ENCODE results near the gene MXI1. TPM values are rescaled to one million over a fixed set of nuclear protein-coding genes. Genes with fewer than 3 reads are reported as not detected.
A peak's percentile ranks its signal among the peaks of the same experiment; 100 is the strongest.

MXI1 gene
- total RNA-seq, 5 donors from 2014 or later (not counting 1 experiment from before 2014, with no cell fraction given), result 40.2 to 54.1 (median 44.4) TPM

DNA sequence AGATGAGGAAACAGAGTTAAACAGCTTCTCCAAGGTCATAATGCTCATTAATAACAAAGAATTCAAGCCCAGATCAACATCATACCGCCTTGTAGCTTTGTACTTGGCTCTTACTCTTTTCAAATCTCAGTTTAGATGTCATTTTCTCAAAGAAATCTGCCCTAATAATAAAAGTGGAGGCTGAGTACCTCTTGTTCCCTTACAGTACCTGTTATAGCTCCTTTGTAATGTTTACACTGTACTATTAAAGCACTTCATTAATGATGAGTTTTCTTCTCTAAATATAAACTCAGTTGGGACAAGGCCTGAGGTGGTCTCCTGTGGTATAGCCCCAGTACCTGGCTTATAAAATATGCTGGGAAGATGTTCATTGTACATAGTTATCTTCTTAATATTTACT, 89.6 kb downstream of the MXI1 start:
- Mint-ChIP-seq H3K4me3 (no peak overlapping the region), H3K36me3 (peaks cover 65% of the 10 kb centered on the region), H3K4me1 (peaks cover 40 to 41% (median 41%) of the 10 kb centered on the region in 3 donors), H3K9me3 (no peaks in the 10 kb centered on the region), H3K27ac (no peak overlapping the region), H3K27me3 (no peaks in the 10 kb centered on the region)
- ATAC-seq (replicated peaks in 1 of 4), result no peak
- peaks cover 6 to 8% of the 10 kb centered on the region in 2 experiments for H3K4me1 ChIP-seq (ENCODE audit: control insufficient read depth in 1 of 2, extremely low read depth in 1 of 2, insufficient read depth in 2 of 2, low read length in 2 of 2)
- peaks cover 0 to 89% of the 10 kb centered on the region in 2 donors for H3K36me3 ChIP-seq (ENCODE audit: control insufficient read depth in 2 of 2, extremely low read depth in 1 of 2, insufficient read depth in 1 of 2, low read length in 1 of 2)
- H3K9me3 ChIP-seq, result no peaks in the 10 kb centered on the region
- POLR2A ChIA-PET, result interaction anchor here in 1 of 2 donors (0.5 kb wide), 1 partner anchor 284 kb away, joined by 8 read pairs; no protein-coding TSS in a partner anchor
- DNase-seq, result no peak
- CTCF ChIA-PET, result interaction anchor here (0.5 to 2.3 kb wide), 10 partner anchors 8 to 1846 kb away, joined by 3 to 10 read pairs (median 4); partner anchors contain the start of gene SMNDC1 (in 2 of the 2)
- no peak overlapping the region for H3K4me3 ChIP-seq (ENCODE audit: control insufficient read depth in 1 of 2, extremely low read depth in 1 of 2, low read length in 1 of 2)
- no peaks in the 10 kb centered on the region for H3K27me3 ChIP-seq (replicated peaks in 1 of 2; ENCODE audit: control insufficient read depth in 2 of 2, extremely low read depth in 1 of 2, insufficient read depth in 2 of 2, low read length in 1 of 2)
- WGBS (ENCODE audit: insufficient coverage), result no CpG with 5 or more reads among the region's 1 CpG
- no peak overlapping the region for H3K27ac ChIP-seq (ENCODE audit: low read length)

GRCh38 chr10:110300486-110300986, 93.1 kb downstream of the MXI1 start:
- Mint-ChIP-seq H3K27me3 (no peaks in the 10 kb centered on the region), H3K27ac (peak overlapping the region; percentile 37 to 41), H3K4me3 (peak overlapping the region in 1 of 3 donors; percentile 14), H3K9me3 (no peaks in the 10 kb centered on the region), H3K36me3 (peaks cover 49% of the 10 kb centered on the region), H3K4me1 (peaks cover 59 to 70% (median 70%) of the 10 kb centered on the region in 3 donors)
- Histone ChIP-seq H3K4me3 (ENCODE audit: control insufficient read depth in 1 of 2, extremely low read depth in 1 of 2, low read length in 1 of 2) (no peak overlapping the region), H3K27me3 (replicated peaks in 1 of 2; ENCODE audit: control insufficient read depth in 2 of 2, extremely low read depth in 1 of 2, insufficient read depth in 2 of 2, low read length in 1 of 2) (no peaks in the 10 kb centered on the region), H3K9me3 (no peaks in the 10 kb centered on the region), H3K27ac (ENCODE audit: low read length) (no peak overlapping the region), H3K4me1 (ENCODE audit: control insufficient read depth in 1 of 2, extremely low read depth in 1 of 2, insufficient read depth in 2 of 2, low read length in 2 of 2) (peaks cover 13 to 32% of the 10 kb centered on the region in 2 experiments), H3K36me3 (ENCODE audit: control insufficient read depth in 2 of 2, extremely low read depth in 1 of 2, insufficient read depth in 1 of 2, low read length in 1 of 2) (peaks cover 0 to 75% of the 10 kb centered on the region in 2 donors)
- ChIA-PET POLR2A (interaction anchor here in 1 of 2 donors (0.7 kb wide), 1 partner anchor 32 kb away, joined by 3 read pairs; no protein-coding TSS in a partner anchor), CTCF (interaction anchor here in 1 of 2 donors (0.6 kb wide), 1 partner anchor 86 kb away, joined by 3 read pairs; no protein-coding TSS in a partner anchor)
- ATAC-seq (replicated peaks in 1 of 4) (no peak), DNase-seq (no peak)
- 75% methylated on average over 2 of the region's 5 CpGs for WGBS (ENCODE audit: insufficient coverage)

- CTCF ChIA-PET, result interaction anchor here (0.6 to 0.8 kb wide), 5 partner anchors 96 to 579 kb away, joined by 3 to 6 read pairs (median 3); no protein-coding TSS in a partner anchor
- H3K4me3 ChIP-seq (ENCODE audit: control insufficient read depth in 1 of 2, extremely low read depth in 1 of 2, low read length in 1 of 2), result peak overlapping the region; percentile 64 to 74
- H3K4me1 ChIP-seq (ENCODE audit: control insufficient read depth in 1 of 2, extremely low read depth in 1 of 2, insufficient read depth in 2 of 2, low read length in 2 of 2), result peaks cover 18 to 36% of the 10 kb centered on the region in 2 experiments
- no peaks in the 10 kb centered on the region for H3K27me3 Mint-ChIP-seq
- ATAC-seq (replicated peaks in 1 of 4) (no peak), DNase-seq (no peak)
- H3K9me3 ChIP-seq, result no peaks in the 10 kb centered on the region
- H3K27ac Mint-ChIP-seq, result peak overlapping the region; percentile 68 to 78
- no peak overlapping the region for H3K27ac ChIP-seq (ENCODE audit: low read length)
- H3K36me3 ChIP-seq (ENCODE audit: control insufficient read depth in 2 of 2, extremely low read depth in 1 of 2, insufficient read depth in 1 of 2, low read length in 1 of 2), result peaks cover 0 to 48% of the 10 kb centered on the region in 2 donors
- H3K9me3 Mint-ChIP-seq, result no peaks in the 10 kb centered on the region
- WGBS (ENCODE audit: insufficient coverage), result 20% methylated on average over 2 of the region's 4 CpGs
- peaks cover 47 to 64% (median 63%) of the 10 kb centered on the region in 3 donors for H3K4me1 Mint-ChIP-seq
- POLR2A ChIA-PET, result interaction anchor here (0.5 to 1.0 kb wide), 6 partner anchors 13 to 1265 kb away, joined by 3 read pairs; no protein-coding TSS in a partner anchor
- H3K27me3 ChIP-seq (replicated peaks in 1 of 2; ENCODE audit: control insufficient read depth in 2 of 2, extremely low read depth in 1 of 2, insufficient read depth in 2 of 2, low read length in 1 of 2), result no peaks in the 10 kb centered on the region
- peaks cover 22% of the 10 kb centered on the region for H3K36me3 Mint-ChIP-seq
- H3K4me3 Mint-ChIP-seq, result peak overlapping the region; percentile 87 to 89 (median 88)
These were observed 96.3 kb downstream of the MXI1 start for GRCh38 chr10:110303681-110304080.

- ATAC-seq (replicated peaks in 1 of 4), result peak; percentile 59 to 60 (median 60)
- Mint-ChIP-seq H3K27ac (peak overlapping the region; percentile 98 to 100), H3K9me3 (no peaks in the 10 kb centered on the region), H3K36me3 (peaks cover 18% of the 10 kb centered on the region), H3K27me3 (no peaks in the 10 kb centered on the region), H3K4me3 (peak overlapping the region; percentile 89 to 96 (median 94)), H3K4me1 (peaks cover 47 to 58% (median 58%) of the 10 kb centered on the region in 3 donors)
- Histone ChIP-seq H3K9me3 (no peaks in the 10 kb centered on the region), H3K4me1 (ENCODE audit: control insufficient read depth in 1 of 2, extremely low read depth in 1 of 2, insufficient read depth in 2 of 2, low read length in 2 of 2) (peaks cover 18 to 36% of the 10 kb centered on the region in 2 experiments), H3K27ac (ENCODE audit: low read length) (peak overlapping the region; percentile 83), H3K4me3 (ENCODE audit: control insufficient read depth in 1 of 2, extremely low read depth in 1 of 2, low read length in 1 of 2) (peak overlapping the region; percentile 64 to 74), H3K27me3 (replicated peaks in 1 of 2; ENCODE audit: control insufficient read depth in 2 of 2, extremely low read depth in 1 of 2, insufficient read depth in 2 of 2, low read length in 1 of 2) (no peaks in the 10 kb centered on the region), H3K36me3 (ENCODE audit: control insufficient read depth in 2 of 2, extremely low read depth in 1 of 2, insufficient read depth in 1 of 2, low read length in 1 of 2) (peaks cover 0 to 41% of the 10 kb centered on the region in 2 donors)
- ChIA-PET CTCF (interaction anchor here (0.6 to 4.1 kb wide), 23 partner anchors 8 to 1785 kb away, joined by 3 to 56 read pairs (median 6); no protein-coding TSS in a partner anchor), POLR2A (interaction anchor here (0.6 to 1.4 kb wide), 9 partner anchors 14 to 1265 kb away, joined by 3 to 10 read pairs (median 4); no protein-coding TSS in a partner anchor)
- WGBS (ENCODE audit: insufficient coverage), result under 1% methylated on average over 29 of the region's 42 CpGs
- peak in 1 of 35 experiments; percentile 1 for DNase-seq
These were observed 97.0 kb downstream of the MXI1 start for GRCh38 chr10:110304394-110304779.

DNA sequence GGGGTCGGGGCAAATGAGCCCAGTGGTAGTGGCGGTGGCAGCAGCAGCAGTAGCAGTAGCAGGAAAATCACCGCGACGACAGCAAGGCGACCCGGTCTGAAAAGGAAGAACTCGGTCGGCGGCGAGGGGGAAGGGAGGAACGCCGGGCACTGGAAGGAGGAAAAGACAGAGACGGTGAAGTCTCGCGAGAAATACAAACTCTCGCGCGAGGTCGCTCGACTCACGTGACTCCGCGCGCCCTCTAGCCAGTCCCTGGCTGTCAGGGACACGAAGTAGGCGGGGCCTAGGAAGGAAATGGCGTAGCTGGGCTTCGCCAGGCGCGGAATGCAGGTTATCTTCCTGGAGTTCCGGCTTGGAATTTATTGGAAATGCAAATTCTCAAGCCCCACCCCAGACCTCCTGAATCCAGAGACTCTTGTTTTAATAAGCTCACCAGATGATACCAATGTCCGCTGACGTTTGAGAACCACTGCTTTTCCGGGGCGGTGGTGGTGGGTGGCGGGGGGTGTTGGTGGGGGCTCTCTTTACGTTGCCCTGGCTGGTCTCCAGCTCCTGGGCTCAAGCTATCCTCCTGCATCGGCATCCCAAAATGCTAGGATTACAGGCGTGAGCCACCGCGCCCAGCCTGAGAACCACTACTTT, 97.5 kb downstream of the MXI1 start, which contains the start of gene SMNDC1:
Gene SMNDC1 (minus strand): TSS at position 141 of the 642 bp plus-strand sequence. CDS start 1,333 bp downstream, outside the sequence.
- Mint-ChIP-seq H3K4me3 (peak within 1 kb of the TSS; percentile 89 to 96 (median 94)), H3K27me3 (no peaks in the 10 kb centered on the region), H3K27ac (peak within 1 kb of the TSS; percentile 98 to 100), H3K9me3 (no peaks in the 10 kb centered on the region), H3K36me3 (peaks cover 16% of the 10 kb centered on the region), H3K4me1 (peaks cover 47 to 56% (median 55%) of the 10 kb centered on the region in 3 donors)
- Histone ChIP-seq H3K4me1 (ENCODE audit: control insufficient read depth in 1 of 2, extremely low read depth in 1 of 2, insufficient read depth in 2 of 2, low read length in 2 of 2) (peaks cover 18 to 36% of the 10 kb centered on the region in 2 experiments), H3K36me3 (ENCODE audit: control insufficient read depth in 2 of 2, extremely low read depth in 1 of 2, insufficient read depth in 1 of 2, low read length in 1 of 2) (peaks cover 0 to 36% of the 10 kb centered on the region in 2 donors), H3K27me3 (replicated peaks in 1 of 2; ENCODE audit: control insufficient read depth in 2 of 2, extremely low read depth in 1 of 2, insufficient read depth in 2 of 2, low read length in 1 of 2) (no peaks in the 10 kb centered on the region), H3K9me3 (no peaks in the 10 kb centered on the region), H3K4me3 (ENCODE audit: control insufficient read depth in 1 of 2, extremely low read depth in 1 of 2, low read length in 1 of 2) (peak within 1 kb of the TSS; percentile 64 to 85), H3K27ac (ENCODE audit: low read length) (peak within 1 kb of the TSS; percentile 83)
- ATAC-seq (replicated peaks in 1 of 4), result peak; percentile 92 to 94 (median 92)
- peak; percentile 91 to 99 (median 95) for DNase-seq
- CTCF ChIA-PET, result interaction anchor here (0.6 to 4.1 kb wide), 32 partner anchors 8 to 1784 kb away, joined by 3 to 56 read pairs (median 5); no protein-coding TSS in a partner anchor
- POLR2A ChIA-PET, result interaction anchor here (0.5 to 1.4 kb wide), 11 partner anchors 48 to 593 kb away, joined by 3 to 10 read pairs (median 4); partner anchors contain the start of gene SMC3 (in 1 of the 2)
- 0% methylated on average over 26 of the region's 42 CpGs for WGBS (ENCODE audit: insufficient coverage)
